Esophagus squamous epithelium (tissue), 4 donors: ENCODE results near the gene ZBTB4.

Experiments
- CTCF ChIP-seq, 6 experiments: fragments of 450-650 bp in 4 of 6; fragments of 200-600 bp in 2 of 6; sonication (generic) in 2 of 6; IDR thresholded peaks; one replicate each; pipeline ENCODE4 v1.5.1; 2016 to 2019; ENCODE audit warnings: antibody characterized with exemption in 6 of 6, mild to moderate bottlenecking in 4 of 6, moderate library complexity in 4 of 6
- POLR2A ChIP-seq, 4 donors: fragments of 450-650 bp; IDR thresholded peaks; one replicate each; pipeline ENCODE4 v1.6.1; 2017; ENCODE audit warnings: antibody characterized with exemption in 4 of 4, mild to moderate bottlenecking in 4 of 4, moderate library complexity in 3 of 4

- TF ChIP-seq POLR2A (IDR thresholded peaks at IDR 0.05) = no peak
- TF ChIP-seq CTCF (IDR thresholded peaks at IDR 0.05) = no peak
Measured at GRCh38 chr17:7441266-7441665, 38.2 kb downstream of the ZBTB4 start.
